HG03432 (cell line): ENCODE measurements around the gene KCNQ2.

Source experiments
- ATAC-seq: cut with Tn5 transposase; IDR thresholded peaks from one replicate; pipeline ENCODE4 v1.9.1; 2021; ENCODE audit warnings: mild to moderate bottlenecking, moderate library complexity; ENCODE audit not compliant: unreplicated experiment

The KCNQ2 gene

GRCh38 chr20:63420359-63421093, 51.9 kb downstream of the KCNQ2 start:
- ATAC-seq, result no peak

DNA sequence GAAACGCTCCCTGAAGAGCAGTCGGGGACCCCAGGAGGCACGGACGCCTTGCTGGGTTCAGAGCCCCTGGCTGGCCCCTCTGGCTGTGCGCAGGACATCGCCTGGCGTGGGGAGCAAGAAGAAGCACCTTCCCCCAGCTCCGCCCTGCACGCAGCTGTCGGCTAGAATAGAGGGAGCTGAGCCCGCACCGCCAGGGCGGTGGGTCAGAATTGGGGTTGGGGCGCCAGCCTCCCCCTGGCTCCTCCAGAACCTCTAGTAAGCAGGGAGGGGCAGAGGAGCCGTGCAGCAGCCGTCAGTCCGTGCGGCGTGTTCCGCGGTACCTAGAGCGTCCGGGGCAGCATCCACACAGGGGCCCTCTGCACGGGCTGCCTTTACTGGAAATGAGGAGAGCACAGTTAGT, 53.2 kb downstream of the KCNQ2 start:
- ATAC-seq, result no peak

GRCh38 chr20:63418617-63419016, 53.8 kb downstream of the KCNQ2 start:
- no peak for ATAC-seq

DNA sequence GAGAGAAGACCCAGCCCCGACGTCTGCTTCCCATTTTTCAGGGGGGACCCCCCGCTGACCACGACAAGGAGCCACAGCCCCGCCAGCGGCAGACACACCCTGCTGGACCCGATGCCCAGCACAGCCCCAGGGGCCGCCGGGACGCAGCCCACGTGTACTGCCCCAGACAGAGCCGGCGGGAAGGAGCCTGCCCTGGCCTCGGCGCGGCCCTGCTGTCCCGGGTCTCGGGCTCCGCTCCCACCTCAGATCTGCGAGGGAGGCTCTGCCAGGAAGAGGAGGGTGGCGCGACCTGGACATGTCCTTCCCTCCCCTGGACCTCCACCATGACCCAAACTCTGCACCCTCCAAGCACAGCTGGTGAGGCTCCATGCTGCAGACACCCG, 54.7 kb downstream of the KCNQ2 start:
- no peak for ATAC-seq

GRCh38 chr20:63417097-63417737, 55.2 kb downstream of the KCNQ2 start:
- ATAC-seq, result no peak

- ATAC-seq, result no peak
These were observed 55.8 kb downstream of the KCNQ2 start for GRCh38 chr20:63416631-63417030.

DNA sequence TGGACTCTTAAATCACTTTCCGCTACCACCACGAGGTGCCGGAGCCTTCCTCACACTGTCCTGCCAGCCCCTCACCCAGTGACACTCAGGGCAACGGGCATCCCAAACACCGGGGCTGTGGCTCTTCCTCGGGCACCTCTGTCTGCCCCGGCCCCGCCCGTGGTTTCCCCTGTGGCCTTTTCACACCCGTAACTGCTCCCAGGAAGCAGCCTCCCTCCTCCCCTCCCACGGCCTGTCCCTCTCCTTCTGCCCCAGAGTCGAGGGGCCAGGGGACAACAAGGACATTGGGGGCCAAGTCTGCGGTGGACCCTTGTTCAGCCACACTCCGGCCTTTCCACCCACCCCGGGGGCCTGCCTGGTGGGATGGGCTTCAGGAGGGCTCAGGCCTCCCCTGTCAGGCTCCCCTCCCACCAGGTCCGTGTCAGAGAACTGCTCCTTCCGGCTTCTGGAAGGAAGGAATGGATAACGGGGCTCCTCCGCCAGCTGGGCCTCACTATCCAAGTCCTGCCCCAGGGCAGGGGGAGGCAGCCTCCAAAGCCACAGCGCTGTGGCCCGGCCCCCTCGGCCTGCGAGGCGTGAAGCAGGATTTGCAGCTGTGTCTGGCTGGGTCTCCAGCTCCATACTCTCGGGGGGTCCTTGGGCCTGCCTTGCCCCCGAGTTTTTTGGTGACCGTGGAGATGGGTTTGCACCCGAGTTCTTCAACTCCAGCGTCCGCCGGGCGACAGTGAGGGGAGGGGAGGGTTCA, 56.6 kb downstream of the KCNQ2 start:
- ATAC-seq, result no peak

GRCh38 chr20:63414720-63415430, 57.6 kb downstream of the KCNQ2 start:
- ATAC-seq, result no peak

DNA sequence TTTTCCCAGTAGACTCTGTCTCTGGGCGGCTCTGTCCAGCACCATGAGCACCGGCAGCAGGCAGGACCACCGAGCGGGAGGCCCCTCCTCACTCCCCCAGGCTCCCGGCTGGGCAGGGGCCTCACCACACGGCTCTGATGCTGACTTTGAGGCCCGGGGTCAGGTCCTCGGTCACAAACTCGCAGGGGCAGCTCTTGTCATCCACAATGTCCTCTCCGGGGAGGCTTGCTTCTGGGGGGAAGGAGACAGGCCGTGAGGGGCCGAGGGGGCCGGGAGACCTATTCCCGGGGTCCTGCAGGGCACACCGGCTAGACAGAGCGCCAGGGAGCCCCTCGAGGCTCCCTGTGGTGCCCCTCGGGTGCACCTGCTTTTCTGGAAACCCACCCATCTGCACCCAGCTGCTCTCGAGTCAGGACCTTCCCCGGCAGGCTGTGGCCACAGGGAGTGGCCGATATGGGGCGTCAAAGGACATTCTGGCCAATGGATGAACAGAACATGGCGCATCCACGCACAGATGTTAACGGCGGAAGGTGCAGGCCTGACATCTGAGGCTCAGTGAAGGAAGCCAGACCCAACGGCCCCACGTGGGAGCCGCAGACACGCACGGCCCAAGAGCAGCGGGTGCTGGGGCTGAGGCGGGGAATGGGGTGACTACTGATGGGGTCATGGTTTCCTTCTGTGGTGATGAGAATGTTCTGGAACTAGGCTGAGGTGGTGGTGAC, 58.3 kb downstream of the KCNQ2 start:
- ATAC-seq, result no peak

GRCh38 chr20:63413323-63413722, 59.1 kb downstream of the KCNQ2 start:
- ATAC-seq, result no peak

DNA sequence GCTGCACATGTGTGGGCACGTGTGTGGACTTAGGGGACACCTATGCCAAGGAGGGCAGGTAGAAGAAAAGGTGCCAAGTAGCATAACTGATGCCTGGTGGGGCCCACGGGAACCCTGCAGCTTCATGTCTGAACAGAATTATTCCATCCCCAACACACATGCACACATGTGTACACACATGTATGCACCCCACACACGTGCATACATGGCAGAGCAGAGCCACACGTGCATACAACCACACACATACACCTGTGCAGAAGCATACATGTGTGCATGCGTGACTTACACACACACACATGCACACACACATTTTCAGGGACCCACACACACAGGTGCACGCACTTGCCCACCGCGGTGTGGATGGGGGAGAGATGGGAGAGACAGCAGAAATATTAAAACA, 59.6 kb downstream of the KCNQ2 start:
- no peak for ATAC-seq

- ATAC-seq, result no peak
These were observed 60.4 kb downstream of the KCNQ2 start for GRCh38 chr20:63411898-63412631.

- no peak for ATAC-seq
These were observed 61.1 kb downstream of the KCNQ2 start for GRCh38 chr20:63411151-63411897.

GRCh38 chr20:63409834-63410435, 62.5 kb downstream of the KCNQ2 start:
- ATAC-seq, result no peak

- no peak for ATAC-seq
These were observed 63.2 kb downstream of the KCNQ2 start for GRCh38 chr20:63409066-63409833.

GRCh38 chr20:63408684-63409046, 63.8 kb downstream of the KCNQ2 start:
- no peak for ATAC-seq

DNA sequence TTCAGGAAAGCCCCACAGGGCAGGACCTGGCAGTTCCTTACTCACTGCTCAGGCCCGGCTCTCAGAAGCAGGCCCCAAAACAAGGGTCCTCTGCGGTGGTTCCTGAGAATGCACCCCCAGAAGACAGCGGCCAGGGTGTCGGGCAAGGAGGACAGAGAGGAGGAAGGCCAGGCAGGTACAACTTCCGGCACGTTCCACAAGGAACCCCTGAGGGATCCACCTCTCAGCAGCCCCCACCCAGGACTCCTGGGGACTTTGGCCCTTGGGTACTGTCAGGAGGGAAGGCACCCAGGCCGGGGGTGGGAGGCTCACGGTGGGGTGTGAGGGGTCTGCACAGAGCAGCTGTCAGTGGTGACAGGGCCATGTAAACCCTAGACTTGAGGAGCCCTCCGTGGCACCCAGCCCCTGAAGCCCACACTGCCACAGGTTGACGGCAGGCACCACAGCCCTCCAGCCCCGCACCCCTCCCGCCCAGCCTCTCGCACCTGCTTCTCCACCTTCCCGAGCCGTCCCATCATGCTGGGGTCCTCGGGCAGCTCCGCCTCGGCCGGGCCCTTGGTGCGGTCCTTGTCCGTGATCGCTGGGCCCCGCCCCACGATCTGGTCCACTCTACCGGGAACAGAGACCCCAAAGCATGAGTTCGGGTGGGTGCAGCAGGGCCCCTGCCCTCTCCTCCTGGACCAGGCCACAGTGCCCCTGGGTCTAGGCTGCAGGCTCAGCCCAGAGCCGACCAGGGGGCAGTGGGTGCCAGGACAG, 64.3 kb downstream of the KCNQ2 start:
- ATAC-seq, result no peak
